ENCODE measurements around the gene PHKG1.

Gene PHKG1

GRCh38 chr7:56091591-56091990, 1.2 kb downstream of the PHKG1 start:
- no peak overlapping the region for H3K27ac ChIP-seq
- TF ChIP-seq ZFX (IDR thresholded peaks at IDR 0.05; ENCODE audit: borderline replicate concordance): no peak
- TF ChIP-seq CTCF (IDR thresholded peaks at IDR 0.05): no peak

- H3K27ac ChIP-seq: no peak overlapping the region
- no peak for TF ChIP-seq CTCF (IDR thresholded peaks at IDR 0.05)
Observed at GRCh38 chr7:56087445-56087844, 5.3 kb downstream of the PHKG1 start.

GRCh38 chr7:56086761-56087160, 6.0 kb downstream of the PHKG1 start:
- H3K27ac ChIP-seq: no peak overlapping the region
- TF ChIP-seq ZFX (IDR thresholded peaks at IDR 0.05; ENCODE audit: borderline replicate concordance): no peak
- TF ChIP-seq CTCF (IDR thresholded peaks at IDR 0.05): no peak

- H3K27ac ChIP-seq: no peak overlapping the region
- TF ChIP-seq CTCF (IDR thresholded peaks at IDR 0.05) (no peak), ZFX (IDR thresholded peaks at IDR 0.05; ENCODE audit: borderline replicate concordance) (no peak)
Observed at GRCh38 chr7:56083150-56083785, 9.5 kb downstream of the PHKG1 start.

- TF ChIP-seq CTCF (IDR thresholded peaks at IDR 0.05): no peak
- TF ChIP-seq ZFX (IDR thresholded peaks at IDR 0.05; ENCODE audit: borderline replicate concordance): no peak
- no peak overlapping the region for H3K27ac ChIP-seq
Observed at GRCh38 chr7:56081626-56082340, 11.0 kb downstream of the PHKG1 start.

GRCh38 chr7:56080726-56081435, 11.9 kb downstream of the PHKG1 start:
- H3K27ac ChIP-seq: peak overlapping the region; percentile 80; the same call in 1 of the 2 replicates

GRCh38 chr7:56079450-56080185, 13.1 kb downstream of the PHKG1 start:
- TF ChIP-seq ZFX (IDR thresholded peaks at IDR 0.05; ENCODE audit: borderline replicate concordance) (no peak), CTCF (IDR thresholded peaks at IDR 0.05) (peak; percentile 99)
- H3K27ac ChIP-seq: peak overlapping the region; percentile 80
